RPMI7951 (cell line): ENCODE results near the gene MOCS1. TPM values are rescaled to one million over a fixed set of nuclear protein-coding genes. Genes with fewer than 3 reads are reported as not detected.

Experiments
- DNase-seq: peaks from one replicate; pipeline ENCODE4 v3.0.0-alpha.2; 2012; ENCODE audit warnings: low read depth
- total RNA-seq: library from RNA; depleted of rRNA; stranded (reverse); fragments of >200 nt; shearing (Covaris generic); gene quantifications from 2 replicates; pipeline ENCODE4 v1.2.3, GENCODE V29; 2014

The MOCS1 gene
- total RNA-seq, 1 experiment from 2014 or later = 10.6 TPM

DNA sequence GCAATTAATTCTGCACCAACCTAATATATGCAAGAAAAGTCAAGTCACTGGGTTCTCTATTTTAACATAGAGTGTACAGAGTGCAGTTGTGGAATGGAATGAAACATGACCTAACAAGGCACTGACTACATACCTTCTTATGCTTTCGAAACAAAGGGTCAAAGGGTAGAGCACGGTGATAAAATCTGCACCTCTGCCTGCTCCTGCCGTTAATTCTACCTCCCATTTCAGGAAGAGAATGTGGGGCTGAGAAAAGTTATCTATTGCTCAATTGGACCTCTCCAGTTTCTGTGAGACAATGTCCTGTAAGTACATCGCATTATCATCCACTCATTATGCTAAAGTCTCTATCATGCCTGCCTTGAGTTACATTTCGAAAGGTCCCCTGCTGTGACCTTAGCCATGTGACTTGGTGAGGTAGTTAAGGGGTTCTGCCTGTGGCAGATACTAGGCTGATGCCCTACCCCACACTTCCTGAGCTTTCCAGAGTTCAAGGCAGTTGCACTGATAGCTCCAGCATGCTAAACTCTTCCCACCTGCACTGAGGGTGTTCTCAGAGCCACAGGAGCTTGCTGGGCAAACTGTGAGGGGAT is 14.0 kb upstream of the MOCS1 start:
- no peak for DNase-seq

GRCh38 chr6:39947611-39948068 is 13.4 kb upstream of the MOCS1 start:
- DNase-seq = no peak

GRCh38 chr6:39945626-39946025 is 11.4 kb upstream of the MOCS1 start:
- DNase-seq = no peak

DNA sequence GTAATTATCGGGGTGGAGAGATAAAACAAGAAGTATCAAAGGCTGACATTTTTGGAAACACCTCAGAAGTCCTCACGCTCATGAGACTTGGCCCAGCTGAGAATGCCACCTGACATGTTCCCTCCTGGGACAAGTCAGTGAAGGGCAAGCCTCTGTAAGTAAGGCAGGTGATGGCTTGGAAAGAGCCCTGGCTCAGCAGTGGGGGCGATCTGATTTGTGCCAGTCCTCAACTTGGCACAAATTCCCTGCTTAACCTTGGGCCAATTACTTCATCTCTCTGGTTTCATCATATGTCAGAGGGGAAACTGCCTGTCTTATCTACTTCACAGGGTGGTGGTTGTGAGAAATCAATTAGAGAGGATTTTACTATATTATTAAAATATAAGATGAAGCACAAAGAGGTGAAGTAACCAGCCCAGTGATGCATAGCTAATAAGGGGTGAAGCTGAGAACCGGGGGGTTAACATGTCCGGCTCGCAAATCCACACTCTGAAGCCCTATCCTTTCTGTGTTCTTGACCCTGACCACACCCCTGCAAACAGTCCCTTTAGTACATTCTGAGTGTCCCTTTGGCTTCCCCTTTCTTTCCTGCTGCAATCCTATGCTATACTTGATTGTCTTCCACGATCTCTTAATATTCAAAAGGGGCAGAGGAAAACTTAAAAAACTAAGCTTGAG is 8.8 kb upstream of the MOCS1 start:
- no peak for DNase-seq

DNA sequence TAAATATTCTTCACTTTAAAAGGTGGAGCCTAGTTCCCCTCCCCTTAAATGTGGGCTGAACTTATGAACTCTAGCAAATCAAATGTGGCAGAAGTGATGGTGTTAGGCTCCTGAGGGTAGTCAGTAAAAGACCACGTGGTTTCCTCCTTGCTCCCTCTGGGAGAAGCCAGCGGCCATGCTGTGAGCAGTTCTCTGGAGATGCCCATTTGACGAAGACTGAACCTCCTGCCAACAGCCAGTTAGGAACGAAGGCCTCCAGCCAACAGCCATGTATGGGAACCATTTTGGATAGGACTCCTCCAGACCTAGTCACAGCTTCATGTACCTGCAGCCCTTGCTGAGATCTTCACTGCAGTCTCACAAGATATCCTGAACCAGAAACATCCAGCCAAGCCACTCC is 7.6 kb upstream of the MOCS1 start:
- no peak for DNase-seq

- DNase-seq = no peak
These were observed 6.9 kb upstream of the MOCS1 start for GRCh38 chr6:39941138-39941537.

GRCh38 chr6:39938773-39939654 is 4.8 kb upstream of the MOCS1 start:
- no peak for DNase-seq

GRCh38 chr6:39937686-39938333 is 3.5 kb upstream of the MOCS1 start:
- DNase-seq = no peak

DNA sequence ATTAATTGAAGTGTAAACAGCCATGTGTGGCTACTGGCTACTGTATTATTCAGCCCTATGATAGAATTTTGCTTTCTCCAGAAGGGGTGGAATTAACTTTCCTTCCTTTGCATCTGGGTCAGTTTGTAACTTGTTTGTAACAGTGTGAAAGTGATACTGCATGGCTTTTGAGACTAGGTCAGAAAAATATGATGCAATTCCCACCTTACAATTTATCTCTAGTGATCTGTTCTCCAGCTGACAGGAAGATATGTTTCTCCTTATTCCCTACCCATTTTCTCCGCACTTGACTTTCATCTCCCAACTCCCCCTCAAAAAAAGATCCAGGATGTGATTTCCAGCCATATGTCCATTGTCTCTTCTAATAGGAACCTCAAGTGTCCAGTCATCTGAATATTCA is 2.6 kb upstream of the MOCS1 start:
- no peak for DNase-seq

DNA sequence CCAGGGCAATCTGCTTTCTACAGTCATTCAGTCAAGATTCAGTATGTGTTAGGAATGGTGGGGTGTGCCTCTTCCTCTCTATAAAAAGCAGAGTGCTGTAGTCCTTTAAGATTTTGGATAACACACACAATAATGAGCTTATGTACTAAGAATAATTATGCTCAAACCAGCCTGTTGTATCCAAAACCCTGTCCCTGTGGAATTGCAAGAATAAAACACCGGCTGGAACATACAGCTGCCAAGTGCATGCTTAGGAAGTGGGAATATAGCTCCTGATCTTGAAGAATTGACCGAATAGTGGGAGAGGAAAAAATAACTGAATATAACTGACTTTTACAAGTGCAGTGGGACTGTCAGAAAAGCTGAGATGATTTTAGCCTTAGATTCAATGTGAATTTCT is 979 bp upstream of the MOCS1 start:
- no peak for DNase-seq

DNA sequence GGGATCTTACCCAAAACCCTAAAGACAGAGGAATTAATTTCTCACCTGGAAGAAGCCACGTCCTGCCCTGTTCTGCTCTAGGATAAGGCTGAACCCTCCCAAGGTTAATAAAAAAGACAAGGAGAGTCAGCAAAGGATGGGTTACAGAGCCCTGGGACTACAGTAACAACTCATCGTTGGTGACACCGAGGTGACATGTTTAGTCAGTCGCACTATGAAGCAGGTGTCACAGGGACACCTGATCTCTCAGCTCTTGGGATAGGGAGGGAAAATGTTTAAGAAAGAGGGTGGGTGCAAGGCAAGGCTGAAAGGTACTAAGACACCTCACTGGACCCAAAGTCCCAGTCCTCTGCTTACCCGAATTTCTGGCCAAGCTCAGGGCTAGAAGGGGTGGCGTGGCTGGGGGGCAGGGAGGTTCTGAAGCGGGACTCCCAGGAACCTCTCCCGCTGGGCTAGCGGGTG is 562 bp downstream of the MOCS1 start:
- DNase-seq = no peak

DNA sequence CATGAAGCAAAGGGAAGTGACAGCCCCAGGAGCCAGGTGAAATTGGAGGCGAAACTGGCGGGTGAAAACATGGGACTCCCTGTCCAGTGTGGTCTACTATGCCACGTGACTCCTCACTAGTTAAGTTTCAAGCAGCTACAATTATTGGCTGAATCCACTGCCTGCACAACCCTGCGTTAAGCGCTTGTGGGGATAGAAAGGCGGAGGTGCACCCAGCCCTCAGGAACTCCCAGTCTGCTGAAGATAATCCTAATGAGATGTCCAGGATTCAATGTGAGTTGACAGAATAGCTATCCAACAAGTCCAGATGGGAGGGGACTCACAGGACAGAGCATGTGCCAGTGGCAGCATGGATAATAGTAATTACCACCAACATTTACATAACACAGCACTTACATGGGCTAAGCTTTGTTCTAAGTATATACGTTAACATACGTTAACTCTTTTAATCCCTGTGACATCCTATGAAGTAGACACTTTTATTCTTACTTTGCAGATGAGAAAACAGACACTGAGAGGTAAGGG is 1.8 kb downstream of the MOCS1 start:
- DNase-seq = no peak

DNA sequence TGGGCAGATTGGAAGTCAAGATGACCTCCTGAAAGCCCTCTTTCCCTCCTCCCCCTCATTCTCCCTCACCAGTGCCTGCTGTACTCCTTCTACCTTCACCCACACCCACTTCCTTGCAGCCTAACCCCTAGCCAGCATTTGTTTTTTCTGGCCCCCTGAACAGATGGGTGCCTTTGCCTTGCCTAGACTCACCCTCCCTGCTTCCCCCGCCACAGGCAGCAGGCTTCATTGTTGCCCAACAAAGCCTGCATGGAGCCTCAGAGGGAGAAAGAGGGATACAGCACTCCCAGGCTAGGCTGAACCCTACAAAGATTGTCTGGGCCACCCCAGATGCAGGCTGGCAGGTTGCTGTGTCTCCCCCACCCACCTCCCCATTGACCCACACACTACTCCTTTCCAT is 2.7 kb downstream of the MOCS1 start:
- DNase-seq = no peak

GRCh38 chr6:39930540-39930939 is 3.7 kb downstream of the MOCS1 start:
- no peak for DNase-seq

GRCh38 chr6:39929733-39930461 is 4.4 kb downstream of the MOCS1 start:
- no peak for DNase-seq

DNA sequence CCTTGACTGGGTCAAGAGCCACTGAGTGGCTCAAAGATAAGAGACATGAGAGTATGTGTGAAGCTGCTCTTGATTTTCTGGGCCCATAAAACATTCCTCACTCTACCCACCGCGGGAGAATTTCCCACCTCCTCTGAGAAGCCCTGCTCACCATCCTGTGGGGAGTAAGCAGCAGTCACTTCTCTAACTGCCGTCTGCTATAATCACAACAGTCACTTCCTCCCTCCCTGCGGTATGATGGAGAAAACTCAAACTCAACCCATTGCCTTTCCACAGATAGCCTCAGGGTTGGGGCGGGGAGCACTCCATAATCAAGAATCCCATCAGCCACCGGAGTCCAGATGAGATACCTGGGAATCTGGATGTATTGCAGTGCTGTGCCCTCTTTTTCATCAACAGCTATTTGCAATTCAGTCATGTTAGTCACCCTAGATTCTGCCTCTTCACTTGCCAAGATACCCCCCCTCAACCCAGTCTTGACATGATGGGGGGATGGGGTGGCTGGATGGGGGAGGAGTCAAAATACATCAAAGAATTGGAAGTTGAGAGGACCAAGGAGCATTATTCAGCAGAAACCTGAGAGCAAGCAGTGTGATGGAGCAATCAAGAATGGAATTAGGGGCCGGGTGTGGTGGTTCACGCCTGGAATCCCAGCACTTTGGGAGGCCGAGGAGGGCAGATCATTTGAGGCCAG is 5.1 kb downstream of the MOCS1 start:
- DNase-seq = peak; percentile 24

GRCh38 chr6:39927159-39927558 is 7.1 kb downstream of the MOCS1 start:
- peak; percentile 17 for DNase-seq

GRCh38 chr6:39926668-39927067 is 7.6 kb downstream of the MOCS1 start:
- peak; percentile 15 for DNase-seq

DNA sequence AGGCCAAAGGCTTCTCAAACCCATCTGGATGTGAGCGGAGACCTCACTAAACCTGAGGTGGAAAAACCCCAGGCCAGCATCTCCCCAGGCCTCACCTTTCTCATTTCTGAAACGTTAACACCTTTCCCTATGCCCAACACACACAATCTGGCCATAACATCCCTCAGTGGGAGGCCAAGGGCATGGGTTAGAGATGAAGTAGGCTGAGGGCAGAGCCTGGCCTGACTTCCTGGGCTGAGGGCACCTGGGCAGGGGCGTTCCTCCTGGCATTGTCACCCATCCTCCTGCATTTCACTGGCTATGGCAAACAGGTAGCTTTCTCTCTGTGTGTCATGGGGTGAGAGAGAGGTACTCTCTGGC is 8.4 kb downstream of the MOCS1 start:
- no peak for DNase-seq

- DNase-seq = no peak
These were observed 8.9 kb downstream of the MOCS1 start for GRCh38 chr6:39925191-39925930.
